GM21423 (cell line): ENCODE data around the gene OR7E24.
"Not testable (repeated sequence)": the region's sequence is repeated elsewhere in the genome, so short reads cannot be mapped to it uniquely, and the experiment has no call there.

Experiments
- ATAC-seq: cut with Tn5 transposase; IDR thresholded peaks from one replicate; pipeline ENCODE4 v1.9.1; 2021; ENCODE audit warnings: mild to moderate bottlenecking, moderate library complexity; ENCODE audit not compliant: unreplicated experiment

The OR7E24 gene

GRCh38 chr19:9250630-9251029 lies at the start of gene OR7E24:
OR7E24 (plus strand) TSS chr19:9250930; CDS start chr19:9251044, 114 bp downstream.
- ATAC-seq = no peak

GRCh38 chr19:9205501-9206113 lies 45.1 kb upstream of the OR7E24 start:
- ATAC-seq = no peak

- ATAC-seq = no peak
Observed at GRCh38 chr19:9219489-9219888, 31.2 kb upstream of the OR7E24 start, which contains the start of gene OR7D4. OR7D4 (minus strand) TSS chr19:9219589; CDS start chr19:9214837, 4,752 bp downstream.

GRCh38 chr19:9251236-9251635 lies 506 bp downstream of the OR7E24 start:
- no peak for ATAC-seq

GRCh38 chr19:9283485-9283884 lies 32.8 kb downstream of the OR7E24 start:
- ATAC-seq = not testable (repeated sequence)

- no peak for ATAC-seq
Observed at GRCh38 chr19:9289231-9289884, 38.6 kb downstream of the OR7E24 start.

GRCh38 chr19:9295411-9295849 lies 44.7 kb downstream of the OR7E24 start:
- no peak for ATAC-seq

- ATAC-seq = no peak
Observed at GRCh38 chr19:9296336-9296735, 45.6 kb downstream of the OR7E24 start.
